MM.1S (cell line): ENCODE measurements around the gene LRMDA.

Experiments
- DNase-seq: peaks from one replicate; pipeline ENCODE4 v3.0.0-alpha.2; 2015
- H2AFZ ChIP-seq: fragments of 300-600 bp; sonication (generic); 2 replicates; pipeline ENCODE4 v1.6.0; 2016; ENCODE audit warnings: antibody characterized with exemption, low read length
- H3F3A ChIP-seq: fragments of 300-600 bp; sonication (generic); 2 replicates; pipeline ENCODE4 v1.6.1; 2016; ENCODE audit warnings: mild to moderate bottlenecking, antibody characterized with exemption, low read length, moderate library complexity, mixed read lengths; ENCODE audit not compliant: insufficient read depth
- H3K27ac ChIP-seq: fragments of 300-600 bp; sonication (generic); 2 replicates; pipeline ENCODE4 v1.5.1; 2016; ENCODE audit warnings: mild to moderate bottlenecking, low read length
- H3K27me3 ChIP-seq: fragments of 300-600 bp; sonication (generic); replicated peaks from 2 replicates; pipeline ENCODE4 v1.6.0; 2016; ENCODE audit warnings: low read length; ENCODE audit not compliant: insufficient read depth
- H3K36me3 ChIP-seq: fragments of 300-600 bp; sonication (generic); replicated peaks from 2 replicates; pipeline ENCODE4 v1.6.1; 2016; ENCODE audit warnings: mild to moderate bottlenecking, low read length, mixed read lengths; ENCODE audit not compliant: insufficient read depth
- H3K4me1 ChIP-seq: fragments of 300-600 bp; sonication (generic); 2 replicates; pipeline ENCODE4 v1.6.1; 2016; ENCODE audit warnings: low read length, mixed read lengths
- H3K4me2 ChIP-seq: fragments of 300-600 bp; sonication (generic); 2 replicates; pipeline ENCODE4 v1.6.0; 2016; ENCODE audit warnings: low read depth, low read length
- H3K4me3 ChIP-seq: fragments of 300-600 bp; sonication (generic); 2 replicates; pipeline ENCODE4 v1.5.1; 2016; ENCODE audit warnings: low read length, mixed read lengths
- H3K79me2 ChIP-seq: fragments of 300-600 bp; sonication (generic); 2 replicates; pipeline ENCODE4 v1.6.1; 2016; ENCODE audit warnings: mixed run types, low read length, mixed read lengths
- H3K9ac ChIP-seq: fragments of 300-600 bp; sonication (generic); 2 replicates; pipeline ENCODE4 v1.6.1; 2016; ENCODE audit warnings: low read length, mixed read lengths
- H3K9me2 ChIP-seq: fragments of 300-600 bp; sonication (generic); replicated peaks from 2 replicates; pipeline ENCODE4 v1.6.1; 2016; ENCODE audit warnings: mild to moderate bottlenecking, low read length, mixed read lengths; ENCODE audit not compliant: insufficient read depth
- H3K9me3 ChIP-seq: fragments of 300-600 bp; sonication (generic); replicated peaks from 2 replicates; pipeline ENCODE4 v1.6.1; 2016; ENCODE audit warnings: mild to moderate bottlenecking, low read length, mixed read lengths; ENCODE audit not compliant: insufficient read depth
- H4K20me1 ChIP-seq: fragments of 300-600 bp; sonication (generic); 2 replicates; pipeline ENCODE4 v1.6.1; 2016; ENCODE audit warnings: mild to moderate bottlenecking, low read length, moderate library complexity, mixed read lengths; ENCODE audit not compliant: insufficient read depth
- EZH2 ChIP-seq: fragments of 300-600 bp; sonication (generic); optimal IDR thresholded peaks from 2 replicates; pipeline ENCODE3; 2017; ENCODE audit warnings: low read depth, mild to moderate bottlenecking, antibody characterized with exemption, low read length, mixed read lengths
- EZH2phosphoT487 ChIP-seq: fragments of 300-600 bp; sonication (generic); IDR thresholded peaks from 2 replicates; pipeline ENCODE4 v1.6.1; 2018; ENCODE audit warnings: antibody characterized with exemption, low read length
- TF ChIP-seq, protein P1 (sequence below): fragments of 300-600 bp; sonication (generic); IDR thresholded peaks from 2 replicates; pipeline ENCODE4 v1.5.1; 2016; ENCODE audit warnings: antibody characterized with exemption, low read length, mixed read lengths

LRMDA gene

DNA sequence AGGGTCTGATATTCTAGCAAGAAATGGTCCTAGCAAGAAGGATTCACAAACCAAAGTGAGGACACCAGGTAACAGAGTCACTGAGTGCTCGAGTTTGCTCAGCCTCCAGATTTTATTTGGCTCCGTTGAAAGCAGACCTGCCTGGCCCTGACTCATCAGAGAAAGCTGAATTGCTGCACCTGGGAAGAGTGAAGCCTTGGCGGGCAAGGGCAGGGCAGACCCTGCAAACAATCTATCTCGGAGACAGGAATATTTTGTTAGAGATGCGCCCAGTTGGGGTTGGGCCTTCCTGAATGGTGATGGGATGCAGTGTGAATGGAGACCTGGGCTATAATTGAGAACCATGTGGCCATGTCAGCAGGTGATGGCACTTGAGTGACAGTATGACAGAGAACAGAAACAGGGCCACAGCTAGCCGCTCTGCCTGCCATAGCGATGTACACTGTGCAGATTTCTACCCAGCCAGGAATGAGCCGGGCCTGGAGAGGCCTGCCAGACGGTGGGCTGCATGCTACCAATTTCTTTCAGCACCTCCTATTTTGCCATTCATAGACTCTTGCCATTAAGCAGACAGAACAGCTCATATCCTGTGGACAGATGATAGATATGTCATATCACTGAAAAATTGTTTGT is 744.2 kb downstream of the LRMDA start:
- no peak overlapping the region for H3K9ac ChIP-seq

DNA sequence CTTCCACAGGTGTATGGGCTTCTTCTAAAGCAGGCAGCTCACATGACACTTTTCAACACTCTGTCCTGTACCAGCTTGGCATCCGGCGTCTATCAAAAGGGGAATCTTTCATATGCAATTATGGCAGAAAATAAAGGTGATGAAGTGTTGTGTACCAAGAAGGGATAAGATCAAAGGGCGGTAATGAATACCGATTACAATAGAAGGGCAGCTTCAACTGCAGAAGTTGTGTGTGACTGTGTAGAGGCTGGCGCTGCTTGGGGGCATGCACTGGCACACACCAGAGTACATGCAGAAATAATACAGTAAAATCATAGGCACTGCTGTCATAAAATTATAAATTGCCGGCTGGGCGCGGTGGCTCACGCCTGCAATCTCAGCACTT is 744.7 kb downstream of the LRMDA start:
- Histone ChIP-seq H3K9ac (no peak overlapping the region), H3K27ac (no peak overlapping the region), H3K36me3 (no peaks in the 10 kb centered on the region), H3K4me3 (no peak overlapping the region), H3K4me1 (no peaks in the 10 kb centered on the region), H3K27me3 (no peaks in the 10 kb centered on the region), H3K9me2 (no peaks in the 10 kb centered on the region), H3K79me2 (no peaks in the 10 kb centered on the region), H3K4me2 (no peak overlapping the region), H3K9me3 (no peaks in the 10 kb centered on the region), H4K20me1 (no peaks in the 10 kb centered on the region), H2AFZ (no peak overlapping the region), H3F3A (no peaks in the 10 kb centered on the region)
- DNase-seq = no peak
- TF ChIP-seq EZH2phosphoT487 (no peak), EZH2 (no peak)
- TF ChIP-seq, protein P1, sequence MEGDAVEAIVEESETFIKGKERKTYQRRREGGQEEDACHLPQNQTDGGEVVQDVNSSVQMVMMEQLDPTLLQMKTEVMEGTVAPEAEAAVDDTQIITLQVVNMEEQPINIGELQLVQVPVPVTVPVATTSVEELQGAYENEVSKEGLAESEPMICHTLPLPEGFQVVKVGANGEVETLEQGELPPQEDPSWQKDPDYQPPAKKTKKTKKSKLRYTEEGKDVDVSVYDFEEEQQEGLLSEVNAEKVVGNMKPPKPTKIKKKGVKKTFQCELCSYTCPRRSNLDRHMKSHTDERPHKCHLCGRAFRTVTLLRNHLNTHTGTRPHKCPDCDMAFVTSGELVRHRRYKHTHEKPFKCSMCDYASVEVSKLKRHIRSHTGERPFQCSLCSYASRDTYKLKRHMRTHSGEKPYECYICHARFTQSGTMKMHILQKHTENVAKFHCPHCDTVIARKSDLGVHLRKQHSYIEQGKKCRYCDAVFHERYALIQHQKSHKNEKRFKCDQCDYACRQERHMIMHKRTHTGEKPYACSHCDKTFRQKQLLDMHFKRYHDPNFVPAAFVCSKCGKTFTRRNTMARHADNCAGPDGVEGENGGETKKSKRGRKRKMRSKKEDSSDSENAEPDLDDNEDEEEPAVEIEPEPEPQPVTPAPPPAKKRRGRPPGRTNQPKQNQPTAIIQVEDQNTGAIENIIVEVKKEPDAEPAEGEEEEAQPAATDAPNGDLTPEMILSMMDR = no peak

More for the DNA sequence above, 744.2 kb downstream of the LRMDA start:
- Histone ChIP-seq H3K9me3 (no peaks in the 10 kb centered on the region), H3K4me3 (no peak overlapping the region), H3K4me2 (no peak overlapping the region), H4K20me1 (no peaks in the 10 kb centered on the region), H2AFZ (no peak overlapping the region), H3K27ac (no peak overlapping the region), H3K9me2 (no peaks in the 10 kb centered on the region), H3K36me3 (no peaks in the 10 kb centered on the region), H3K27me3 (no peaks in the 10 kb centered on the region), H3K4me1 (no peaks in the 10 kb centered on the region), H3K79me2 (no peaks in the 10 kb centered on the region), H3F3A (no peaks in the 10 kb centered on the region)
- DNase-seq = no peak
- TF ChIP-seq, protein P1 = no peak
- TF ChIP-seq EZH2 = no peak
- no peak for TF ChIP-seq EZH2phosphoT487

DNA sequence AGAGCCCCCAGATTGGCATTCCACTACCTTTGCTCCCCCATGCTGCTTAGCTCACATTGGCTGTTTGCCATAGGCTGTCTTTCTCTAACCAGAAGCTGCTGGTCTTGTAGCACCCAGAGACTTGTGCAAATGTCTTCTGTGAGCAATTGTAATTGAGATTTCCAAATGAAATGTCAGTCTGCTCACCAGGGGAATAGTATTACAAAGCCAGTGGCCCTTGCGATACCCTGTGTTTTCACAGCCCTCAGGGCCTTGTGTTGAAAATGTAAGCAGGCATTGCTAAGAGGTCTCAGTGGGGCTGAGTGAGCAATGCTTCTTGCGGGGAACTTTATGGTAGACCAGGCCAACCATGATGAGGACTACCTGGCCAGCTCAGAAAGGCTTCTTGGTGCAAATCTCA is 746.5 kb downstream of the LRMDA start:
- no peaks in the 10 kb centered on the region for H4K20me1 ChIP-seq
- no peak overlapping the region for H3K27ac ChIP-seq
- no peak overlapping the region for H3K9ac ChIP-seq

More for the DNA sequence above, 746.5 kb downstream of the LRMDA start:
- Histone ChIP-seq H3K79me2 (no peaks in the 10 kb centered on the region), H3K36me3 (no peaks in the 10 kb centered on the region), H3K4me2 (no peak overlapping the region), H2AFZ (no peak overlapping the region), H3K27me3 (no peaks in the 10 kb centered on the region), H3K4me3 (no peak overlapping the region), H3K4me1 (no peaks in the 10 kb centered on the region), H3F3A (no peaks in the 10 kb centered on the region), H3K9me3 (no peaks in the 10 kb centered on the region), H3K9me2 (no peaks in the 10 kb centered on the region)
- no peak for DNase-seq
- TF ChIP-seq EZH2 = no peak
- no peak for TF ChIP-seq EZH2phosphoT487
- TF ChIP-seq, protein P1 = no peak
